CD4-positive, alpha-beta T cell treated with Interferon gamma for 1 hour (primary cell): Measurements from ENCODE around the gene CCDC186.

Experiments
- DNase-seq: peaks from one replicate; pipeline ENCODE4 v3.0.0-alpha.2; 2020

The CCDC186 gene

GRCh38 chr10:114103284-114103683 lies 70.7 kb downstream of the CCDC186 start:
- no peak for DNase-seq

GRCh38 chr10:114102256-114102655 lies 71.7 kb downstream of the CCDC186 start:
- no peak for DNase-seq

- DNase-seq = no peak
Observed at GRCh38 chr10:114100848-114101741, 72.9 kb downstream of the CCDC186 start.

- DNase-seq = no peak
Observed at GRCh38 chr10:114096864-114097263, 77.1 kb downstream of the CCDC186 start.

- DNase-seq = no peak
Observed at GRCh38 chr10:114095559-114096337, 78.3 kb downstream of the CCDC186 start.

- no peak for DNase-seq
Observed at GRCh38 chr10:114094795-114095194, 79.2 kb downstream of the CCDC186 start.

GRCh38 chr10:114087655-114088054 lies 86.3 kb downstream of the CCDC186 start:
- no peak for DNase-seq

- no peak for DNase-seq
Observed at GRCh38 chr10:114087255-114087654, 86.7 kb downstream of the CCDC186 start.

GRCh38 chr10:114084215-114084614 lies 89.8 kb downstream of the CCDC186 start:
- no peak for DNase-seq

GRCh38 chr10:114083040-114083439 lies 91.0 kb downstream of the CCDC186 start:
- DNase-seq = no peak

GRCh38 chr10:114081911-114082583 lies 92.0 kb downstream of the CCDC186 start:
- DNase-seq = no peak

GRCh38 chr10:114079421-114079820 lies 94.6 kb downstream of the CCDC186 start:
- no peak for DNase-seq

GRCh38 chr10:114078346-114078745 lies 95.7 kb downstream of the CCDC186 start:
- DNase-seq = no peak

GRCh38 chr10:114077815-114078219 lies 96.2 kb downstream of the CCDC186 start:
- no peak for DNase-seq

- DNase-seq = no peak
Observed at GRCh38 chr10:114077347-114077746, 96.7 kb downstream of the CCDC186 start.

GRCh38 chr10:114075093-114075492 lies 98.9 kb downstream of the CCDC186 start:
- DNase-seq = no peak

- no peak for DNase-seq
Observed at GRCh38 chr10:114073395-114074186, 100.4 kb downstream of the CCDC186 start.

- no peak for DNase-seq
Observed at GRCh38 chr10:114071178-114071577, 102.8 kb downstream of the CCDC186 start.
